ENCODE results near the gene CLTC.

- TF ChIP-seq CTCF (conservative IDR thresholded peaks at IDR 0.05; ENCODE audit: low read depth, low read length) (no peak), BHLHE40 (IDR thresholded peaks at IDR 0.05; ENCODE audit: low read depth, low read length) (no peak), POLR2A (IDR thresholded peaks at IDR 0.05; ENCODE audit: low read depth, low read length) (no peak), CHD1 (IDR thresholded peaks at IDR 0.05; ENCODE audit: low read depth, low read length) (no peak), FOS (IDR thresholded peaks at IDR 0.05; ENCODE audit: low read depth, low read length) (no peak), RCOR1 (IDR thresholded peaks at IDR 0.05; ENCODE audit: insufficient replicate concordance, low read length) (no peak), RAD21 (IDR thresholded peaks at IDR 0.05; ENCODE audit: low read length) (no peak), MAZ (IDR thresholded peaks at IDR 0.05; ENCODE audit: borderline replicate concordance, low read depth, low read length) (no peak), SMC3 (IDR thresholded peaks at IDR 0.05; ENCODE audit: low read depth, low read length) (no peak), USF2 (IDR thresholded peaks at IDR 0.05; ENCODE audit: low read depth, low read length) (no peak), RFX5 (IDR thresholded peaks at IDR 0.05; ENCODE audit: low read depth, low read length) (no peak)
These were observed 114.0 kb downstream of the CLTC start for GRCh38 chr17:59733697-59734096.
